ENCODE measurements around the gene SLC43A2.

Gene SLC43A2

GRCh38 chr17:1620486-1620885 is 8.1 kb downstream of the SLC43A2 start:
- TF ChIP-seq GATA3 (IDR thresholded peaks at IDR 0.05; ENCODE audit: low read depth, low read length) (no peak), GATA2 (IDR thresholded peaks at IDR 0.05; ENCODE audit: low read depth, low read length) (no peak)

- TF ChIP-seq GATA3 (IDR thresholded peaks at IDR 0.05; ENCODE audit: low read depth, low read length) = no peak
- no peak for TF ChIP-seq GATA2 (IDR thresholded peaks at IDR 0.05; ENCODE audit: low read depth, low read length)
Observed at GRCh38 chr17:1617620-1618174, 10.9 kb downstream of the SLC43A2 start.

- TF ChIP-seq GATA2 (IDR thresholded peaks at IDR 0.05; ENCODE audit: low read depth, low read length) (no peak), GATA3 (IDR thresholded peaks at IDR 0.05; ENCODE audit: low read depth, low read length) (no peak)
Observed at GRCh38 chr17:1616101-1616500, 12.5 kb downstream of the SLC43A2 start.

- TF ChIP-seq GATA3 (IDR thresholded peaks at IDR 0.05; ENCODE audit: low read depth, low read length) (no peak), GATA2 (IDR thresholded peaks at IDR 0.05; ENCODE audit: low read depth, low read length) (no peak)
Observed at GRCh38 chr17:1612400-1612799, 16.2 kb downstream of the SLC43A2 start.

GRCh38 chr17:1611715-1612114 is 16.9 kb downstream of the SLC43A2 start:
- no peak for TF ChIP-seq GATA2 (IDR thresholded peaks at IDR 0.05; ENCODE audit: low read depth, low read length)
- TF ChIP-seq GATA3 (IDR thresholded peaks at IDR 0.05; ENCODE audit: low read depth, low read length) = no peak

- no peak for TF ChIP-seq GATA2 (IDR thresholded peaks at IDR 0.05; ENCODE audit: low read depth, low read length)
- no peak for TF ChIP-seq GATA3 (IDR thresholded peaks at IDR 0.05; ENCODE audit: low read depth, low read length)
Observed at GRCh38 chr17:1608676-1609075, 20.0 kb downstream of the SLC43A2 start.

GRCh38 chr17:1607971-1608320 is 20.7 kb downstream of the SLC43A2 start:
- TF ChIP-seq GATA2 (IDR thresholded peaks at IDR 0.05; ENCODE audit: low read depth, low read length) (no peak), GATA3 (IDR thresholded peaks at IDR 0.05; ENCODE audit: low read depth, low read length) (no peak)

- TF ChIP-seq GATA2 (IDR thresholded peaks at IDR 0.05; ENCODE audit: low read depth, low read length) = no peak
- TF ChIP-seq GATA3 (IDR thresholded peaks at IDR 0.05; ENCODE audit: low read depth, low read length) = no peak
Observed at GRCh38 chr17:1606352-1606985, 22.2 kb downstream of the SLC43A2 start.

GRCh38 chr17:1605681-1606351 is 22.8 kb downstream of the SLC43A2 start:
- no peak for TF ChIP-seq GATA3 (IDR thresholded peaks at IDR 0.05; ENCODE audit: low read depth, low read length)
- no peak for TF ChIP-seq GATA2 (IDR thresholded peaks at IDR 0.05; ENCODE audit: low read depth, low read length)

- TF ChIP-seq GATA2 (IDR thresholded peaks at IDR 0.05; ENCODE audit: low read depth, low read length) (no peak), GATA3 (IDR thresholded peaks at IDR 0.05; ENCODE audit: low read depth, low read length) (no peak)
Observed at GRCh38 chr17:1604831-1605528, 23.7 kb downstream of the SLC43A2 start.

GRCh38 chr17:1601571-1601970 is 27.1 kb downstream of the SLC43A2 start:
- no peak for TF ChIP-seq GATA3 (IDR thresholded peaks at IDR 0.05; ENCODE audit: low read depth, low read length)
- TF ChIP-seq GATA2 (IDR thresholded peaks at IDR 0.05; ENCODE audit: low read depth, low read length) = no peak

- no peak for TF ChIP-seq GATA3 (IDR thresholded peaks at IDR 0.05; ENCODE audit: low read depth, low read length)
- no peak for TF ChIP-seq GATA2 (IDR thresholded peaks at IDR 0.05; ENCODE audit: low read depth, low read length)
Observed at GRCh38 chr17:1598399-1599095, 30.1 kb downstream of the SLC43A2 start.

- TF ChIP-seq GATA2 (IDR thresholded peaks at IDR 0.05; ENCODE audit: low read depth, low read length) = no peak
- no peak for TF ChIP-seq GATA3 (IDR thresholded peaks at IDR 0.05; ENCODE audit: low read depth, low read length)
Observed at GRCh38 chr17:1597861-1598342, 30.7 kb downstream of the SLC43A2 start.

GRCh38 chr17:1593630-1593931 is 35.1 kb downstream of the SLC43A2 start:
- no peak for TF ChIP-seq GATA2 (IDR thresholded peaks at IDR 0.05; ENCODE audit: low read depth, low read length)
- TF ChIP-seq GATA3 (IDR thresholded peaks at IDR 0.05; ENCODE audit: low read depth, low read length) = no peak
